Measurements from ENCODE around the gene NUDT22. TPM values are rescaled to one million over a fixed set of nuclear protein-coding genes. Genes with fewer than 3 reads are reported as not detected.

NUDT22 gene
- polyA plus RNA-seq, 2 of the 4 experiments (the other 2 are of a cell fraction), result 21.5 to 33.2 TPM

- no peaks in the 10 kb centered on the region for H3K9me3 ChIP-seq
- no peak for FAIRE-seq
- 87% methylated on average over 15 of the region's 17 CpGs for WGBS (ENCODE audit: missing lambda C conversion rate)
- ChIA-PET POLR2A (interaction anchor here (0.5 to 1.5 kb wide), 3 partner anchors 10 to 21 kb away, joined by 3 to 5 read pairs (median 3); partner anchors contain the start of gene FKBP2), CTCF (interaction anchor here (0.9 to 19.9 kb wide), 4 partner anchors 14 to 84 kb away, joined by 3 to 254 read pairs (median 5); partner anchors contain the start of genes FERMT3, PLCB3 and VEGFB)
- H3K27ac ChIP-seq, result no peak overlapping the region
- no peak for ATAC-seq
- H3K4me1 ChIP-seq, result peaks cover 12% of the 10 kb centered on the region; the same call in 2 of the 3 replicates
- no peak for TF ChIP-seq RNF2 (IDR thresholded peaks at IDR 0.05; ENCODE audit: borderline replicate concordance, low read depth)
- no peak for TF ChIP-seq CEBPB (IDR thresholded peaks at IDR 0.05)
- TF ChIP-seq CBX8 (IDR thresholded peaks at IDR 0.05), result no peak
- TF ChIP-seq NR3C1 (IDR thresholded peaks at IDR 0.05), result no peak
- no peak for TF ChIP-seq MAFK (IDR thresholded peaks at IDR 0.05; ENCODE audit: partially characterized antibody)
- TF ChIP-seq, protein P1, sequence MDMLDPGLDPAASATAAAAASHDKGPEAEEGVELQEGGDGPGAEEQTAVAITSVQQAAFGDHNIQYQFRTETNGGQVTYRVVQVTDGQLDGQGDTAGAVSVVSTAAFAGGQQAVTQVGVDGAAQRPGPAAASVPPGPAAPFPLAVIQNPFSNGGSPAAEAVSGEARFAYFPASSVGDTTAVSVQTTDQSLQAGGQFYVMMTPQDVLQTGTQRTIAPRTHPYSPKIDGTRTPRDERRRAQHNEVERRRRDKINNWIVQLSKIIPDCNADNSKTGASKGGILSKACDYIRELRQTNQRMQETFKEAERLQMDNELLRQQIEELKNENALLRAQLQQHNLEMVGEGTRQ (IDR thresholded peaks at IDR 0.05), result no peak
- no peak for TF ChIP-seq ZSCAN20 (CRISPR knock-in tag; IDR thresholded peaks at IDR 0.05)
- no peak for TF ChIP-seq SREBF2 (IDR thresholded peaks at IDR 0.05)
- TF ChIP-seq POLR2AphosphoS2 (conservative IDR thresholded peaks at IDR 0.05; ENCODE audit: low read length), result no peak
- TF ChIP-seq ELK1 (IDR thresholded peaks at IDR 0.05; ENCODE audit: low read depth, low read length), result no peak
- TF ChIP-seq HOXA7 (CRISPR knock-in tag; IDR thresholded peaks at IDR 0.05), result no peak
- TF ChIP-seq POLR2A (IDR thresholded peaks at IDR 0.05; ENCODE audit: low read length), result no peak
- no peak for TF ChIP-seq RFX5 (IDR thresholded peaks at IDR 0.05)
- TF ChIP-seq, protein P2, sequence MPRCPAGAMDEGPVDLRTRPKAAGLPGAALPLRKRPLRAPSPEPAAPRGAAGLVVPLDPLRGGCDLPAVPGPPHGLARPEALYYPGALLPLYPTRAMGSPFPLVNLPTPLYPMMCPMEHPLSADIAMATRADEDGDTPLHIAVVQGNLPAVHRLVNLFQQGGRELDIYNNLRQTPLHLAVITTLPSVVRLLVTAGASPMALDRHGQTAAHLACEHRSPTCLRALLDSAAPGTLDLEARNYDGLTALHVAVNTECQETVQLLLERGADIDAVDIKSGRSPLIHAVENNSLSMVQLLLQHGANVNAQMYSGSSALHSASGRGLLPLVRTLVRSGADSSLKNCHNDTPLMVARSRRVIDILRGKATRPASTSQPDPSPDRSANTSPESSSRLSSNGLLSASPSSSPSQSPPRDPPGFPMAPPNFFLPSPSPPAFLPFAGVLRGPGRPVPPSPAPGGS (IDR thresholded peaks at IDR 0.05), result no peak
- TF ChIP-seq HES2 (IDR thresholded peaks at IDR 0.05), result no peak
- TF ChIP-seq PHF8 (IDR thresholded peaks at IDR 0.05; ENCODE audit: borderline replicate concordance, low read depth), result no peak
- no peak for TF ChIP-seq BHLHE40 (IDR thresholded peaks at IDR 0.05; ENCODE audit: low read depth, low read length)
- TF ChIP-seq FOSB (CRISPR knock-in tag; IDR thresholded peaks at IDR 0.05), result no peak
- no peak for TF ChIP-seq HOXB5 (CRISPR knock-in tag; IDR thresholded peaks at IDR 0.05)
- no peak for TF ChIP-seq E2F6 (IDR thresholded peaks at IDR 0.05; ENCODE audit: borderline replicate concordance, low read depth)
- no peak for DNase-seq (ENCODE audit: low read depth in 1 of 2, low spot score in 1 of 2)
- no peak overlapping the region for H3K4me2 ChIP-seq
- H3K4me3 ChIP-seq, result no peak overlapping the region
Measured at GRCh38 chr11:64220271-64220670, 5.8 kb upstream of the NUDT22 start.

DNA sequence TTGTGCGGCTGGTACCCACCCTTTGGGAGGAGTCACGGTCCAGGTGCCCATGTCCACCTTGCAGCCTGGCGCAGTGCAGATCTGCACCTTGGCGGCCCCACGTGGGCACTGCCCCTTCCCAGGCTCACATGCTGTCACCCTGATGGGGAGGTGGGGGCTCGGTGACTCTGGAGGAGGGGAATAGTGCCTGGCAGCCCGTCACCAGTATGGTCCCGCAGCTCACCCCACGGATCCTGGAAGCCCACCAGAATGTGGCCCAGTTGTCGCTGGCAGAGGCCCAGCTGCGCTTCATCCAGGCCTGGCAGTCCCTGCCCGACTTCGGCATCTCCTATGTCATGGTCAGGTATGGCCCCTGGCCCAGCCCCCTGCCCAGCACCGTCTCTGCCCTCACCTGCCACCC lies 5.3 kb upstream of the NUDT22 start:
- no peak overlapping the region for H3K4me2 ChIP-seq
- peaks cover 14% of the 10 kb centered on the region; the same call in 2 of the 3 replicates for H3K4me1 ChIP-seq
- DNase-seq (ENCODE audit: low read depth in 1 of 2, low spot score in 1 of 2), result no peak
- ChIA-PET CTCF (interaction anchor here (1.0 to 19.9 kb wide), 3 partner anchors 18 to 84 kb away, joined by 3 to 254 read pairs (median 6); partner anchors contain the start of gene FERMT3), POLR2A (interaction anchor here (1.1 to 1.5 kb wide), 2 partner anchors 10 to 20 kb away, joined by 3 to 5 read pairs; partner anchors contain the start of gene FKBP2)
- no peak overlapping the region for H3K27ac ChIP-seq
- 94% methylated on average over 8 of the region's 14 CpGs for WGBS (ENCODE audit: missing lambda C conversion rate)
- no peak for TF ChIP-seq GATA3 (IDR thresholded peaks at IDR 0.05; ENCODE audit: borderline replicate concordance)
- TF ChIP-seq, protein P3, sequence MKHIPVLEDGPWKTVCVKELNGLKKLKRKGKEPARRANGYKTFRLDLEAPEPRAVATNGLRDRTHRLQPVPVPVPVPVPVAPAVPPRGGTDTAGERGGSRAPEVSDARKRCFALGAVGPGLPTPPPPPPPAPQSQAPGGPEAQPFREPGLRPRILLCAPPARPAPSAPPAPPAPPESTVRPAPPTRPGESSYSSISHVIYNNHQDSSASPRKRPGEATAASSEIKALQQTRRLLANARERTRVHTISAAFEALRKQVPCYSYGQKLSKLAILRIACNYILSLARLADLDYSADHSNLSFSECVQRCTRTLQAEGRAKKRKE (CRISPR knock-in tag; IDR thresholded peaks at IDR 0.05; ENCODE audit: low read depth), result no peak
- TF ChIP-seq, protein P1 (IDR thresholded peaks at IDR 0.05), result no peak
- no peak for TF ChIP-seq ZC3H11A (IDR thresholded peaks at IDR 0.05)
- TF ChIP-seq HES2 (IDR thresholded peaks at IDR 0.05), result no peak
- no peak for TF ChIP-seq NFE2L2 (conservative IDR thresholded peaks at IDR 0.05; ENCODE audit: low read length)
- no peak for FAIRE-seq
- no peaks in the 10 kb centered on the region for H3K9me3 ChIP-seq
- H3K4me3 ChIP-seq, result no peak overlapping the region
- ATAC-seq, result no peak
